ENCODE measurements around the gene SNX18.

Gene SNX18

GRCh38 chr5:54539001-54539400 is 21.4 kb downstream of the SNX18 start:
- no peak for DNase-seq (ENCODE audit: low read depth in 2 of 2)

- DNase-seq (ENCODE audit: low read depth in 2 of 2), result no peak
Measured at GRCh38 chr5:54540286-54540685, 22.7 kb downstream of the SNX18 start.

- DNase-seq (ENCODE audit: low read depth in 2 of 2), result no peak
Measured at GRCh38 chr5:54541823-54542783, 24.5 kb downstream of the SNX18 start.

DNA sequence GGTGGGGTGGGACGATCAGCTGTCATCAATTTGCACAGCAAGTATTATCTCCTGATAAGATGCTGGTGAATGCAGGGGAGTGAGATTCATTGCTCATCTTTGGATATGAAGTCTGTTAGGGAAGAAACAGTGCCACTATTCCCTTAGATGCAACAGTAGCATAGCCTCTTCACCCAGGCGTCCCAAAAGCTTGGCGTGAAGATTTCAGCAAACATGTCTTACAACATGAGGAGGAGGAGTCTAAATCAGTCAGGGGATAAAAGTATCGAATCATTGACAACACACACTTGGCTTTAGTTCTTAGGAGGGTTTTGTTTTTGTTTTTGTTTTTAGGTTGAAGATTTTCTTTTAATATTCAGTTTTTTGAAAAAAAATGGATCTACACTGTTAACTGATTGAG is 26.5 kb downstream of the SNX18 start:
- no peak for DNase-seq (ENCODE audit: low read depth in 2 of 2)

DNA sequence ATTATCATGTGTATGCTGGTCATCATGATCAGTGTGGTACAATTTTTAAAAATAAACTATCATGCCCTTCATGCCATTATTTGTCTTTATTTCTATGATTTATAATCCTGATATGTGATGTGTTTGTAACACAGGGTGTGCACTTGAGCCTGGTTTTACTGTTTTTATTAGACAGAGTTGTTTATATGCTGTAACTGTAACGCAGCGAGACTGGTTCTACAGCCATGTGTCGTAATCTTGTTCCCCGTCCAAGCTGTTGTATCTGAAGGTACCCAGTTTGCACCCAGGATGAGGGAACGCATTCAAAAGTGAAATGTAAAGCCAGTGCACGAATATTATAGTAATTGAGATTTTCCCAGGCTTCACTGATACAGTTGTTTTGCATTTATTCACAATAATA is 28.2 kb downstream of the SNX18 start:
- no peak for DNase-seq (ENCODE audit: low read depth in 2 of 2)

DNA sequence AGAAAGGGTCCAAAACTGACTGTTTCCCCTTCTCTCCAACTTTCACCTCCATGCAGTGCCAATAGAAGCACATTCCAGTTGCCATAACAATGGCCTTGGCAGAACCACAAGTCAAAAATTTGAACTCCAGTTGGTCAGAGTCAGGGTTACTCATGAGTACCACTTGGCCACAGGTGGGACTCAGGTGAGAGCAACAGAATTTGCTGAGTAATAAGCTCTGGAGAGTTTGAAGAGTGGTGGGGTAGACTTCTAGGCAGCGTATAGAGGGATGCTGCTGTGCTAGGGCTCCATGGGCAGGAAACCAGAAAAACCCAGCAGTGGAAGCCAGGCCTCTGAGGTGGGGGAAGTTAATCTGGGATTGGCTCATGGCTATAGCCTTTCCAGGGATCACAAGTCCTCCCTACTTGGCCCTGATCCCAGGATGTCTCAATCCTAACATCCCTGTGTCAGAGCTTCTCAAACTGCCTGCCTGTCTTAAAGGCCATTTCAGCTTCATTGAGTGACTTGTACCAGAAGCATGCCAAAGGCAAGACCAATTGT is 30.2 kb downstream of the SNX18 start:
- no peak for DNase-seq (ENCODE audit: low read depth in 2 of 2)

DNA sequence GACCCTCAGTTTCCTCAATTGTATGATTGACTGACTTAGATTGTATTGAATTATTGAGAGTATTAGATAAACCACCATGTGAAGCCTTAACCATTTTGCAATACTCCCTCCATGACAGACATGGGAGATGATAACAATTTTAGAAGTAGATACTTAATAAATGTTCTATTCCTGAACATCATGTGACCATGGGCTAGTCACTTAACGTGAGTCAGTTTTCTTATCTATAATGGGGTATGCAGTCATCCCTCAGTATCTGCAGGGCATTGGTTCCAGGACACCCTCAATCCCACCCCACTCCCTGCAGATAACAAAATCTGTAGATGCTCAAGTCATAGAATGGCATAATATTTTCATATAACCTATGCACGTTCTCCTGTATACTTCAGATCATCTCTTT is 31.0 kb downstream of the SNX18 start:
- DNase-seq (ENCODE audit: low read depth in 2 of 2), result no peak

DNA sequence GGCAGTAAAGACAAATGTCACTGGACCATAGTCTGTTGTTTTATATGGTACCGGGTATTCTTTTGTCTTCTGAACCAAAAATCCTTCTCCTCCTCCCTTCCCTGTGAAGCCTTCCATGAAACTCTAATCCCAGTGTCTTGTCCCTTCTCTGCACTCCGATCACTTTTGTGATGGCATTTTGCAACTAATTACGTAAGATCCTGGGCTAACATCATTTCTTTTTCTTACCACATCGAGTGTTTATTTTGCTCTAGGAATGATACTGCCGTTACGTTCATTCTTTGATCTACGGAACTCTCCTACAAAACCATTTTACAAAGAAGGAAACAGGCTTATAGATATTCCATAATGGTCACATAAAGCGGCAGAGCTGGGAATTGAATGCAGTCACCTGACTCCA is 33.7 kb downstream of the SNX18 start:
- DNase-seq (ENCODE audit: low read depth in 2 of 2), result no peak

DNA sequence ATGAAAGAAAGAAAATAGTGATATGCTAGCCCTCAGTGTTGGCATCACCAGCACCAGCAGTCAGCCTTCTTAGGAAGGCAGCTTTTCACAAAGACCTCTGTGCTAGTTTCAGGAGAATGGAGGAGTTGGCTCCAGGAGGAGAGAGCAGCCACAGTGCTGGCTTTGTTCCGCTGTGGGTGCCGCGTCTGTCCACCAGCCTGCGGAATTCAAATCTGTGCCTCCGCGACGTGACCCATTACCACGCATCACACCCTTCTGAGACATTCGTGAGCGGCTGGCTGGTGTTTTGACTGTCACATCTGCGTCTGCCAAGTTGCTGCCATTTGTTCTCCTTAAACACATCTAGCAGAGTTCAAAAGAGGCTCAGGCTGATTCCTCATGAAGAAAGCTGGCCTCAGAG is 34.4 kb downstream of the SNX18 start:
- DNase-seq (ENCODE audit: low read depth in 2 of 2), result no peak

GRCh38 chr5:54552446-54552845 is 34.9 kb downstream of the SNX18 start:
- DNase-seq (ENCODE audit: low read depth in 2 of 2), result no peak

GRCh38 chr5:54553659-54554207 is 36.2 kb downstream of the SNX18 start:
- DNase-seq (ENCODE audit: low read depth in 2 of 2), result no peak

- DNase-seq (ENCODE audit: low read depth in 2 of 2), result no peak
Measured at GRCh38 chr5:54556141-54556540, 38.6 kb downstream of the SNX18 start.

DNA sequence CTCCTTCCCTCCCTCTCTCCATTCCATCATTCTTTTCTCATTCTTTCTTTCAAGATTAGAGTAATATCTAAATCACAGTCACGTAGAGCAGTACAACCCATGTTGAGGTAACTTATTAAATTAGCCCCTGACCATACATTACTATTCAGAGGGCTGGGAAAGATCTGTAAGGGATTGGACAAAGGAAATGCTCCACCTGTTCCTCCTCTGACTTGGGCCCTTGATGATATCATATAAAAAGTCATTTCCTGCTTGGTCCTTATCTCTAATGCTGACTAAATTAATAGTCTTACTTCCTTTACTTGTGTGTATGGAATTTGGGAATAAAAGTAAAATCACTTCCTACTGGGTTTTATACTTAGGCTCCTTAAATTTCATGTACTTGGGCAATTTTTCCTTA is 40.8 kb downstream of the SNX18 start:
- DNase-seq (ENCODE audit: low read depth in 2 of 2), result no peak

- no peak for DNase-seq (ENCODE audit: low read depth in 2 of 2)
Measured at GRCh38 chr5:54561651-54562050, 44.1 kb downstream of the SNX18 start.

DNA sequence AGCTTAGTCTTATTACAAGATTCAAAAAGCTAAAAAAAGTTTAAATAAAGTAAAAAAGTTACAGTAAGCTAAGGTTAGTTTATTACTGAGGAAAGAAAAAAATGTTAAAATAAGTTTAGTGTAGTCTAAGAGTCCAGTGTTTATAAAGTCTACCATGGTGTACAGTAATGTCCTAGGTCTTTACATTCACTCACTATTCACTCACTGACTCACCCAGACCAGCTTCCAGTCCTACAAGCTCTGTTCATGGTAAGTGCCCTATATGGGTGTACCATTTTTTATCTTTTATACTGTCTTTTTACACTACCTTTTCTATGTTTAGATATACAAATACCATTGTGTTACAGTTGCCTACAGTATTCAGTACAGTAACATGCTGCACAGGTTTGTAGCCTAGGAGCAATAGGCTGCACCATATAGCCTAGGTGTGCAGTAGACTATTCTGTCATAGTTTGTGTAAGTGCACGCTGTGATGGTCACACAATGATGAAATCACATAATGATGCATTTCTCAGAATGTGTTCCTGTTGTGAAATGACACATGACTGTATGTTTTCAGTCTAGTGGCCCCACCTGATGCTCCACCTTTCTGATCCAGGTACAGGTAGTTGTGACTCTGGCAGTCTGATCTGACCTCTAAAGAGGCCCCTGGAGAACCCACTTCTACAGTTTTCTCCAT is 45.7 kb downstream of the SNX18 start:
- no peak for DNase-seq (ENCODE audit: low read depth in 2 of 2)

- no peak for DNase-seq (ENCODE audit: low read depth in 2 of 2)
Measured at GRCh38 chr5:54567996-54568395, 50.4 kb downstream of the SNX18 start.

- DNase-seq (ENCODE audit: low read depth in 2 of 2), result no peak
Measured at GRCh38 chr5:54570916-54571315, 53.4 kb downstream of the SNX18 start.

DNA sequence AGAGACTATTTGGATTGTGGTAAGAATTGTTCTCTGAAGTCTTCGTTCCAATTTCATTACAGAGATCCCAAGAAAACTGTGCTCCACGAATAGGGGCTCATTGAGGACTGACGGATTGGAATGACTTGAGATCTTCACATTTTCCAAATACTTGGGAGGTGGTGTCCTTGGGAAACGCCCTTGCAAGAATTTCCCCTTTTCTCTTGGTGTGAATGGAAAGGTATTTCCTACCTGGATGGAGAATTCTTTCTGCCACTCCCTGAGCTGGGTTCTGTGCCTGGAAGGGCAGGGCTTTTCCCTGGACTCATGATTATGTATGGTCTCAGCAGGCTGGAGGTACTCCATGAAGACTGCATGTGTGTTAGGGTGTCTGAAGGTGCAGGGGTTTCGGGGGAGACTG is 53.9 kb downstream of the SNX18 start:
- no peak for DNase-seq (ENCODE audit: low read depth in 2 of 2)

DNA sequence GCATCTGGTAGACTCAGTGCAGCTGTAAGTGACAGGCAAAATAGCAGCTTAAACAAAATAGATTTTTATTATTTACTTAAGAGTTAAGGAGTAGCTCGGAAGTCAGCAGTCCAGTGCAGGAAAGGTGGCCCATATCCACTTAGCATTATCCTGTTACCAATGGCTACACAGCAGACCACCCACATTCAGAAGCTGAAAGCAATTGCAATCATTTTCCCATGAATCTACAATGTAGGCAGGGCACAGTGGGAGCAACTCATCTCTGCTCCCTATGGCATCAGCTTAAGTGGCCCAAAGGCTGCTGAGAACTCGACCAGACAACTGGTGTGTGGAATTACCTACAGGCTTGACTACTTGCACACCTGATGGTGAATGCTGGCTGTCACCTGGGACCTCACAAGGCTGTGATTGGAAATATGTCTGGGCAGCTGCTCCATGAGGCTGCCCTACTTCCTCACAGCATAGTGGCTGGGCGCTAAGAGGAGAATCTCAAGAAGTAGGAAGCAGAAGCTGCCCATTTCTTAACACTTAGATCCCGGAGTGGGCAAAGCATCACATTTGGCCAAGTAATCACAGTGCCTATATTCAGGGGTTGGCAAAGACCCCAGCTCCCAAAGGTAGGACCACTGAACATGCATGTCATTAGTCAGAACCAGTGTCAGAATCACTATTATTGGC is 56.4 kb downstream of the SNX18 start:
- no peak for DNase-seq (ENCODE audit: low read depth in 2 of 2)

DNA sequence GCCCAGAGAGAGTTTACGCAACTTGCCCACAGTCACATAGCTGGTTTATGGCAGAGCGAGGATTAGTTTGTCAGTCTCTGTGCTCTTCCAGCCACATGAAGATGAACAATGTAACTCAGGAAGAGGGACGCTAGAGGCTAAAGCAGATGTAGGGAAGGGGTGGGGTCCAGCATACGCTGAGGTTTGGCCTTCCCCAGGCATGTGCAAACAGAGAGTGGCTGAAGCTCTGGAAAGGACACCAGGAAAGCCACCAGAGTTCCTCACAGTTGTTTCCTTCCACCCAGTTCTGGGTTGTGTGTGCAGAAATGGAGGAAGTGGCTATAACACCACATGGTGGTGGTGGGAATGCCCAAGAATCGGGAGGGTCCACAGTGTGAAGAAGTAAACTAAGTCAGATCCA is 60.0 kb downstream of the SNX18 start:
- no peak for DNase-seq (ENCODE audit: low read depth in 2 of 2)

DNA sequence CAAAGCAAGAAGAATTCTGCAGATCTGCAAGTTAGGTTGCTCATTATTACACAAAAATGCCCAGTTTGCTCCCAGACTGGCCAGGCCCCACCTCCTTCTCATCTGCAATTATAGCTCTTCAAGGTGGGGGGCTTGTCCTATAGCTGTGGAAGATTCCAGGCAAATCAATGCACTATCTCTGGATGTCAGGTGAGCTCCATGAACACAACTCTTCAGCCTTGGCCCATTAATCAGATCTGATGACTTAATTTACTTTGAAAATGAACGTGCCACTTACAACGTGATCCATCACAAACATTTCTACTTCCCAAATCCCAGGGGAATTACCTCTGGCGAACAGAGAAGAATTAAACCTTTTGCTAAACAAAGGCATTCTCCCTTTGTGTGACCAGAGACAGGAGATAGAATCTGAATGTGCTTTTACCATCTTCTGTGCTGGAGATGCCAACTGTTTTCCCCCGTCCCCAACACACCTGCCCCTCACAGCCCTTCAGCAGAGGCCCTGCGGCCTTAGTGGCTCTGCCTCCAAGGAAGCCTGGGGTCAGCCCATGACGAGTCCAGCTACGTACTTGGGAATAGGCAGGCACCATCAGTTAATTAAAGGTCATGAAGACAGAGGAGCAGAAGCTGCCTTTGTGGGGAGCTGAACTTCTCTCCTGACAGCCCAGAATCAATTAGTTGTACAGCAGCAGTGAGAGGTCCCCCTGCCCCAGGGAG is 60.5 kb downstream of the SNX18 start:
- DNase-seq (ENCODE audit: low read depth in 2 of 2), result no peak

All from stimulated activated CD8-positive, alpha-beta memory T cell treated with anti-CD3 and anti-CD28 coated beads, Interleukin-2, amount 100 ng/mL, for 1 hour (primary cell).